GM19438 (cell line): ENCODE results near the gene GNMT.

Experiments used
- ATAC-seq: cut with Tn5 transposase; IDR thresholded peaks from one replicate; pipeline ENCODE4 v1.9.1; 2021; ENCODE audit warnings: low read depth; ENCODE audit not compliant: unreplicated experiment

Gene GNMT

GRCh38 chr6:43009124-43009523 lies 48.6 kb downstream of the GNMT start:
- ATAC-seq, result no peak

- ATAC-seq, result no peak
Observed at GRCh38 chr6:43011207-43011606, 50.7 kb downstream of the GNMT start.

GRCh38 chr6:43012364-43012763 lies 51.8 kb downstream of the GNMT start:
- ATAC-seq, result no peak

- ATAC-seq, result peak; percentile 13
Observed at GRCh38 chr6:43013097-43013842, 52.7 kb downstream of the GNMT start.
